Stimulated activated CD8-positive, alpha-beta memory T cell treated with anti-CD3 and anti-CD28 coated beads, Interleukin-4, amount 100 ng/mL, for 24 hours (primary cell): Measurements from ENCODE around the gene PLB1.

Experiments
- DNase-seq: peaks from one replicate; pipeline ENCODE4 v3.0.0-alpha.2; 2020; ENCODE audit warnings: low read depth

PLB1 gene

DNA sequence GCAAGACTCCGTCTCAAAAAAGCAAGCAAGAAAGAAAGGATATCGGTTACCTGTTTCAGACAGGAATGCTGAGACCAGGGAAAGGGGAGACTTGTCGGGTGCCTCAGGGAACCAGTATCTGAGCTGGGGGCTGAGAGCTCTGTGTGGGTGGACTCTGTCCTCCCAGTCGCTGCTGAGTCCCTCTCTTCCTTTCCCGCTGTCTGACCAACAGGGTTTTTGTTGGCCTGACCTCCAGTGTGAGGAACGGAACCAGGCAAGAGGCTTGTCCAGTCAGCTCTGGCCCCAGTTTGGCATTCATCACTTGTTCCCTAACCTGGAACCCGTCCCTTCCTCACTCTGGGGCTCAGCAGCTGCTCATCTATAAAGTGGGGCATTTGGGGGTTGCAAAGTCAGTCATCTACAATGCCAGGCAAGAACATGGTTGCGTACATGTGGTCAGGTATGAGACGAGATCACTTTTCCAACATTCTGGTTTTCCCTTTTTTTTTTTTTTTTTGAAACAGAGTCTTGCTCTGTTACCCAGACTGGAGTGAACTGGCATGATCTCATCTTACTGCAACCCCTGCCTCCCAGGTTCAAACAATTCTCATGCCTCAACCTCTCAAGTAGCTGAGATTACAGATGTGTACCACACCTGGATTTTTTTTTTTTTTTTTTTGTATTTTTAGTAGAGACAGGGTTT, 116.4 kb downstream of the PLB1 start:
- no peak for DNase-seq

GRCh38 chr2:28613186-28613585, 117.3 kb downstream of the PLB1 start:
- no peak for DNase-seq

DNA sequence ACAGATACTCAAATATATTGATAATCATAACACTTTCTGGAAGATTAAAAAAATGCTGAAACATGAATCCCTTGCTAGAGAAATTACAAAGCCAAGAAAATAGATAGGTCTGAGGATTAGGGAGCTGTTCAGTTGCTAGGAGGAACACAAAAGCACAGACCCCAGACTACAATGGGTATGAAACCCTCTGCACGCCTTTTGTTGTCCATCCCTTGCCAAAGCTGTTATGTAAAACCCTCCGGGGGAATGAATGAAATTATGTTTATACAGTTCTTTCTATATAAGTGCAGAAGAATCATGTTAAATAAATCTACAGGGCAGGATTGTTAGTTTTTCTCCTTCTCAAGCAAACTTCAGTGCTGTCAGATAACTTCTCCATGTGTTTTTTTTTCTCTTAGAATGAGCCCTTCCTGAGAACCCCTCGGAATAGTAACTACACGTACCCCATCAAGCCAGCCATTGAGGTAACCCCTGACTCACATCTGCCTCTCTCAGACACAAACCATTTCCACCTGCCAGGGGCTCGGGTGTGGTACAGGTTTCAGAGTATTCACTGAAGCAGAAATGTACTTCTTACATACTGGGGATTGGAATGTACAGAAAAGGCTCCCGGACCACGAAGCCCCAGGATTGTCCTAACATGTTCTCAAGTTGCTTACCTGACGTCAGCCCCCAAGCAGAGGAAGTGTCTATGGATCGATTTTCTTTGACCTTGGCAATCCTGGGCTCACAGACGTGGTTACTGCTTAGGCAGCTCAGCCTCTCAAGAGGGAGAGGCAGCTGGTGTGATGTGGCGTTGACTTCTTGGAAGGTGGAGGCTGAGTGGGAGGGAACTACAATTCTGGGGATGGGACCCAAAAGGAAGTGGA, 118.0 kb downstream of the PLB1 start:
- no peak for DNase-seq

GRCh38 chr2:28615706-28616105, 119.8 kb downstream of the PLB1 start:
- no peak for DNase-seq

GRCh38 chr2:28616396-28616999, 120.6 kb downstream of the PLB1 start:
- no peak for DNase-seq

GRCh38 chr2:28617502-28618184, 121.8 kb downstream of the PLB1 start:
- no peak for DNase-seq

DNA sequence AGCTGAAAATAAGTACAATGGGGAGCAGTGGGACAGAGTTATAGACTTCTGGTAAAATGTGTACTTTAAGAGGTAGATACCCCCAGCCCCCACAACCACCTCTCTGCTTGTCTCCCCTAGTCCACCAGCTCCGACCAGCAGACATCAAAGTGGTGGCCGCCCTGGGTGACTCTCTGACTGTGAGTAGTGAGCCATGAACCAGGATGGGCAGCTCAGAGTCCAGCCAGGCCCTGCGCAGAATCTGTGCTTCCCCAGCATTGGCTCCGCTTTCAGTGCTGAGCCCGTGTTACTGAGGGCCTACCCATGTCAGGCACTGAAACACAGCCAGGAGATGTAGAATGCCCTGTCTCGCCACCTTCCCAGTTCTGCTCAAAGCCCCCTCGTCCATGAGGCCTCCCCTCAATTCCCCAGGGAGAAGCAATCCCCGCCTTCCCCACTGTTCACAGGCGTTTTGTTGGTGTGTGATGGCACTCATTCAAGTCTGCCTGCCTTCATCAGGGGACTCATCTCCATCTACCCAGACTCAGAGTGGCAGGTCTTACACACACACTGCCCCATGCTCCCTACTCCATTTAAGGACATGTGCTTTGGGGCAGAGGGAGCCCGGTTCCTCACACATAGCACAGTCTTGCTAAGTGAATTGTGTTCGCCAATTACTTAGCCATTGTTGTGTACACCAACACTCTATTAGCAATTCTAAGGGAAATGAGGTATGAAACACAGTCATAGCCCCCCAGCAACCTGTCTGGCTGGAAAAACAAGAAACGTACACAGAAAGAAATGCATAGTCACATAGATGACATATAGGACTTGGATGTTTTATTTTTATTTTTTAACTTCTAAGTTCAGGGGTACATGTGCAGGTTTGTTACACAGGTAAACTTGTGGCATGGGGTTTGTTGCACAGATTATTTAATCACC, 122.6 kb downstream of the PLB1 start:
- no peak for DNase-seq

- DNase-seq, result no peak
These were observed 123.6 kb downstream of the PLB1 start for GRCh38 chr2:28619213-28620196.

DNA sequence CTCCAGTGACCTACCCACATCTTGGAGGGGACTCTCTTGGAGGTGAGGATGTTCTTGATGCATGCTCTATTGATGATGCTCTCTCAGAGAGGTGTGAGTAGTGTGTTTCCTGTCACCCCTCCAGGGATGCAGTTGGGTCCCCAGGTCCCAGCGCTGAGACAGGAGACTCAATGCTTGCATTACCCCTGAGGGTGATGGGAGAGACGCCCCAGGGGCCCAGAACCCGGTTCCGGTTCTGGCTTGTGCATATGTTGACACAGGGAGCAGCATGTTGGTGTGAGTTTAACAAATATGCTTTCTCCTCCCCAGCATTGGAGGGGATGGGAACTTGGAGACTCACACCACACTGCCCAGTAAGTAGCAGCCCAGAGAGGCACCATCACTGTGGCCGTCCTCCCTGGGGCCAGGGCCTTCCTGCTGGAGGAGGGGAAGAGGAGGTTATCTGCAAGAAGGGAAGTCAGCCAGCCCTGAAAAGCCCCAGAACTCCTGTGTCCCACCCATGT, 124.5 kb downstream of the PLB1 start:
- DNase-seq, result no peak

DNA sequence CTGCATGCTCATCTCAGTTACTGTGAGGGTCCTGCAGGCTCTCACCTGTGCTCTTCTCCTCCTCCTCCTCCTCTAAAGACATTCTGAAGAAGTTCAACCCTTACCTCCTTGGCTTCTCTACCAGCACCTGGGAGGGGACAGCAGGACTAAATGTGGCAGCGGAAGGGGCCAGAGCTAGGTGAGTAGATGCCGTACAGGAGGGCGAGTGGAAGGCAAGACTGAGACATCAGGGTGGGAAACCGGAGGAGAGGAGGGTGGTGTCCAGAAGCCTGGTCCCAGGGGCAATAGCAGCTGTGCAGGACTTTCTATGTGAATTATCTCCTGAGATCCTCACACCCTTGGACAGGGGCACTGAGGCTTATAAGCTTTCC, 124.9 kb downstream of the PLB1 start:
- DNase-seq, result no peak

- DNase-seq, result peak; percentile 30
These were observed 125.6 kb downstream of the PLB1 start for GRCh38 chr2:28621172-28622100.

GRCh38 chr2:28622101-28622499, 126.2 kb downstream of the PLB1 start:
- no peak for DNase-seq

DNA sequence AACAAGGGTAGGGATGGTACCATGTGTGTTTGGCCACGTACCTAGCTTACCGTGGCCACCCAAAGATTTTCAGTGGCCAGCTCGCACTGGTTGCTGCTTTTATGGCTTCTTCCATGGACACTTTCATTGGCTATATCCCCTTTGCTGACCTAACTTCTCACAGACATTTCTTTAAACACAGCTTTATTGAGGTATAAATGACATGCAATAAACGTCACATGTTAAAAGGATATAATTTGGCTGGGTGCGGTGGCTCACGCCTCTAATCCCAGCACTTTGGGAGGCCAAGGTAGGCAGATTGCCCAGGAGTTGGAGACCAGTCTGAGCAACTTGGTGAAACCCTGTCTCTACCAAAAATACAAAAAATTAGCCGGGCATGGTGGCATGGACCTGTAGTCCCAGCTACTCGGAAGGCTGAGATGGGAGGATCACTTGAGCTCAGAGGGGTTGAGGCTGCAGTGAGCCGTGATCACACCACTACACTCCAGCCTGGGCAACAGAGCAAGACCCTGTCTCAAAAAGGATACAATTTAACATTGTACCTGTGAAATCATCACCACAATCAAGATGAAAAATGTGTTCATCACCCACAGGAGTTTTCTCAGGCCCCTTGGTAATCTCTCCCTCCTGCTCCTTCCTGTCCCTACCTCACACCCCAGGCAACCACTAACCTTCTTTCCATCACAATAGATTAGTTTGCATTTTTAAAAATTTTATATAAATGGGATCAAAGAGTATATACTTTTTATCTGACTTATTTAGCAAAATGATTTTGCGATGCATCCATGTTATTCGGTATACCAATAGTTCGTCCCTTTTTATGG, 127.9 kb downstream of the PLB1 start:
- no peak for DNase-seq

GRCh38 chr2:28624436-28624792, 128.6 kb downstream of the PLB1 start:
- DNase-seq, result no peak

DNA sequence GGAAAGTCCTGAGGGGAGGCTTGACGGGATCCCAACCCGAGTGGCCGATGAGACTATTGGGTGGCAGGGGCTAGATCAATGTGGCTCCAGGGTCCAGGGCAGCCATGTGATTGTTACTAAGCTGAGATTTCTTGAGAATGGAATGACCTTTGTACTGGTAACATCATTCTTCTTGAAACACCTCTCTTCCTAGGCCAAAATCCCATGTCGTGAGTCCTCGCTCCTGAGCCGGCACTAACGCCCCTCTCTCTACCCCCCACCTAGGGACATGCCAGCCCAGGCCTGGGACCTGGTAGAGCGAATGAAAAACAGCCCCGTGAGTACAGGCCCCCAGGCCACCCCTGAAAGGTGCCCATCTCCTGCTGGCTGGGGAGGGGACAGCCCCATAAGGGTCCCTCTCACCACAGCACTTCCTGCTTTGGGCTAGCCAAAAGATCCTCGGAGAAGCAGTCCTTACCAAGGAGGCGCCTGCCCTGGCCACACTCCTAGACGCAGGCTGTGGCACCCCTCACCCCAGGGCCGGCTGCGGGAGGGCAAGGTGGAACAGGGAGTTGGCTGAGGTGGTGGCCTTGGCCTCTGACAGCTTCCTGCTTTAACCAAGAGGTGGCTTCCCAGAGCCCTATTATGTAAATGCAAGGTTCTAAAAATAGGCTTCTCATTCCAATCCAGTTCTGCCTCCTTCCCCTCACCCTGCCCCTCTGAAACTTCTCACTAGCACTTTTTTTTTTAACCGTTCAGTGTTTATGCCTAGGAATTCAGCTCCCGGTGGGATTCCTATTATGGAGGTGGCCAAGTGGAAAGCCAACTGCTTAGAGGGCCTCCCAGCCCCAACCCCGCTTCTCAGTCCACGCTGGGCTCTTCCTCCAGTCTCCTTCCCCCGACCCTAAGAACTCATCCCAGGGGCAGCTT, 129.2 kb downstream of the PLB1 start:
- peak; percentile 38 for DNase-seq

GRCh38 chr2:28626376-28626775, 130.5 kb downstream of the PLB1 start:
- no peak for DNase-seq

- no peak for DNase-seq
These were observed 131.1 kb downstream of the PLB1 start for GRCh38 chr2:28626891-28627421.
